Tibial nerve (tissue), 3 donors: ENCODE results near the gene ARMC12.

Experiments
- EP300 ChIP-seq, 2 donors: sonication (generic); formaldehyde crosslinking; IDR thresholded peaks; one replicate each; pipeline ENCODE4 v1.6.1; 2017; ENCODE audit warnings: antibody characterized with exemption in 2 of 2, mild to moderate bottlenecking in 1 of 2
- POLR2A ChIP-seq, 2 donors: fragments of 450-650 bp; IDR thresholded peaks; one replicate each; pipeline ENCODE4 v1.6.1; 2017; ENCODE audit warnings: antibody characterized with exemption in 2 of 2, mild to moderate bottlenecking in 2 of 2, moderate library complexity in 2 of 2

GRCh38 chr6:35703554-35703953, 33.3 kb upstream of the ARMC12 start:
- TF ChIP-seq EP300 (IDR thresholded peaks at IDR 0.05) (no peak), POLR2A (IDR thresholded peaks at IDR 0.05) (no peak)
